BJ (cell line): ENCODE data around the gene ERBB4. TPM values are rescaled to one million over a fixed set of nuclear protein-coding genes. Genes with fewer than 3 reads are reported as not detected.

Experiments used
- CTCF ChIA-PET: fragments of 350-600 bp; formaldehyde crosslinking; extraction: SDS; loops from one replicate; lab custom pipeline; 2021; ENCODE audit warnings: antibody characterized with exemption, inconsistent platforms; lab: Yijun Ruan, JAX
- POLR2A ChIA-PET: fragments of 300-600 bp; sonication (Branson Sonifier 250); formaldehyde crosslinking; extraction: SDS; loops from one replicate; lab custom pipeline; 2021; ENCODE audit warnings: antibody characterized with exemption; lab: Charles Lee
- DNase-seq: peaks from one replicate; pipeline ENCODE4 v3.0.0-alpha.2; 2011; ENCODE audit warnings: low read depth
- H3K27me3 ChIP-seq: 2 replicates; pipeline ENCODE4 v1.6.0; 2011; ENCODE audit warnings: low read length; ENCODE audit not compliant: control insufficient read depth, insufficient read depth
- H3K36me3 ChIP-seq: 2 replicates; pipeline ENCODE4 v1.5.1; 2011; ENCODE audit warnings: low read length; ENCODE audit not compliant: control insufficient read depth, insufficient read depth
- H3K4me3 ChIP-seq: 2 replicates; pipeline ENCODE4 v1.5.1; 2011; ENCODE audit warnings: low read depth, mild to moderate bottlenecking, control low read depth, low read length
- CTCF ChIP-seq: IDR thresholded peaks from 2 replicates; pipeline ENCODE4 v1.5.1; 2011; ENCODE audit warnings: low read depth, mild to moderate bottlenecking, control low read depth, inconsistent platforms, low read length, moderate library complexity; ENCODE audit not compliant: insufficient read depth
- polyA plus RNA-seq: library from polyadenylated mRNA; depleted of rRNA; stranded (reverse); fragments of >200 nt; gene quantifications from 2 replicates; pipeline ENCODE4 v1.2.3, GENCODE V29; 2011

Gene ERBB4
- polyA plus RNA-seq, 1 experiment: not detected

DNA sequence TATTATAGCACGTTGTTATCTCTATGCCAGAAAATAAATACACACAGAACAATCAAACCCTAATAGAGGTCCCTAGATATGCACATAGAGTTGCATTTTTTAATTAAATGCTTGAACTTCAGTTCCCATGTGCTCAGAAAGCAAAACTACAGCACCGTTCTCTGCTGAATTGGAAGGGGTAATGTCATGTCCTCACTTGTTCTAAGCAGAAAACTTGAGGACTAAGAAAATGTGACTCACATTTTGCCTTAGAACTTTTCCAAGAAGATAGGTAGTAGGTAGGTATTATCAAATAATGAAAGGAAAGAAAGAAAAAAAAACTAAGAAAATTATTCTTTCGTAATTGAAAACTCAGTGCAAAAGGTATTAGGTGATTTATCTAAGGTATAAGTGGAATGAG is 607.3 kb downstream of the ERBB4 start:
- TF ChIP-seq CTCF: no peak
- H3K27me3 ChIP-seq: no peaks in the 10 kb centered on the region
- ChIA-PET POLR2A (no interaction called here), CTCF (no interaction called here)
- H3K4me3 ChIP-seq: no peak overlapping the region
- no peaks in the 10 kb centered on the region for H3K36me3 ChIP-seq
- no peak for DNase-seq

DNA sequence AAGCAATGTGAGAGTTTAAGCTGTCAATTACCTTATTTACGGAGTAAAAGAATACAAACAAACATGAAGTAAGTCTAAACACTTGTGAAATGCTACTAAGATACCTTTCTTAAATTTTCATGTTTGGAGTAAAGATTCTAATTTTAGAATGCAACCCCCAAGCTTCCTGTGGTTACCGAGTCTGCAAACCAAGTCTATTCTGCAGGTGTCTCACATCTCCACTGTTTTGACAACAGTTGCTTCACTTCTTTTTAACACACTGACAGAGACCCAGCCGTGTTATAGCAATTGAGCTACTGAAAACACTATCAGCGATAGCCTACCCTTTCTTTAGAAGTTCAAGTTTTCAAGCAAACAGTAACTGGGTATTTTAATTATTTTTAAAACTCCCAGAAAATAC is 608.3 kb downstream of the ERBB4 start:
- no peak for DNase-seq
- H3K4me3 ChIP-seq: no peak overlapping the region

DNA sequence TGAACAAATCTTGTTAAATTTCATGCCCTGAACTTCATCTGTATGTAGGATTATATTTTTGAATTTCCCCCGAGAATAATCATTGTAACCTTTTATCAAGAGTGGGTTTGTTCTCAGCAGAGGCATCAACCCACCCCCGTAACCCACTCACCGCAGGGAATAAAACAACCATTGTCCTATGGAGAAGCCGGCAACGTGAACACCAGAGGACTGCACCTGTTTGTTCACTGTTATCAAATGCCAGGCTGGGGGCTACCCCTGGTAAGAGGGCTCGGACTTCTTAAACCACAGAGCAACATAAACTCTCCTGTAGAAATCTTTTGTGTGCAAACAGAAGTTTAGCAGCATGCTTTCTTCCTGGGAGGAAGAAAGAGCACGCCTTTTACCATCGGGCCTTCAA is 610.4 kb downstream of the ERBB4 start:
- Histone ChIP-seq H3K36me3 (no peaks in the 10 kb centered on the region), H3K27me3 (no peaks in the 10 kb centered on the region), H3K4me3 (no peak overlapping the region)
- ChIA-PET POLR2A (no interaction called here), CTCF (no interaction called here)
- no peak for DNase-seq
- no peak for TF ChIP-seq CTCF

More for the DNA sequence above, 608.3 kb downstream of the ERBB4 start:
- TF ChIP-seq CTCF: no peak
- no peaks in the 10 kb centered on the region for H3K36me3 ChIP-seq
- POLR2A ChIA-PET: no interaction called here
- CTCF ChIA-PET: no interaction called here
- no peaks in the 10 kb centered on the region for H3K27me3 ChIP-seq

DNA sequence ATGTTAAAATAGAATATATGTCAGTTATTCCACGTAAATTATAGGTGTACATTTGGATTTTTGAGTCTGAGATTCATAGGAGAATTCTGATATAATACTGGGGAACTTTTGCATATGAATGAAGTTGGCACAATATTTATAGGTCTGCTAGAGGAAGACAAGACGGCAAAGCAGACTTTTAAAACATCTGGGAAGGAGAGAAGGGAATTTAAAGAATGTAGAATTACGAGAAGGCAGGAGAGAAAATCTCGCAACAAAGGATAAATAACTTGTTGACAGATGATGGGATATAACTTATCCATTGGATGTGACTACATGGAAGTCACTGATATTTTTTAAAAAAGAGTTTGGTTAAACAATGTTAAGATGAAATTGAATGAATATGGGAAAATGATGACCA is 615.6 kb downstream of the ERBB4 start:
- no peak for TF ChIP-seq CTCF
- Histone ChIP-seq H3K4me3 (no peak overlapping the region), H3K36me3 (no peaks in the 10 kb centered on the region), H3K27me3 (no peaks in the 10 kb centered on the region)
- DNase-seq: no peak
- ChIA-PET POLR2A (no interaction called here), CTCF (interaction anchor here (0.5 kb wide), 1 partner anchor 11 kb away, joined by 3 read pairs; no protein-coding TSS in a partner anchor)

DNA sequence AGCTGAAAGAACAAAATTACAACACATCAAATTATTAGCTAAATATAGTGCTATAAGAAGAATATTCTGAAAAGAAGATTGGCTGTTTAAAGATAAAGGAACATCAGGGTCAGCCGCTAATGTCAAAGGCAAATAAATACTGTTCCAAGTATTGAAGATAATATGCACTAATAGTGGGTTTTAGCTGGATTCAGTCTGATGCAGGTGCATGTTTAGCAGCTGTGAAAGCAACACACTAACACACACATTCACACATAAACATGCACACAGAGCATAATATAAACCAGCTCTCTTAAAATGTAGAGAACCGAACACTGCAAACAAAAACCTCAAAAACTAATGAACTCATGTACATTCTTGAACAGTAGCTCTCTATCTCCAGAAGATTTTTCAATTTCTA is 634.6 kb downstream of the ERBB4 start:
- no peaks in the 10 kb centered on the region for H3K27me3 ChIP-seq
- TF ChIP-seq CTCF: no peak
- no peak for DNase-seq
- ChIA-PET POLR2A (no interaction called here), CTCF (no interaction called here)
- H3K36me3 ChIP-seq: no peaks in the 10 kb centered on the region
- no peak overlapping the region for H3K4me3 ChIP-seq
